C4-2B (cell line): ENCODE data around the gene NHERF1.

Source experiments
- ZFX ChIP-seq: fragments of 450-650 bp; IDR thresholded peaks from 2 replicates; pipeline ENCODE4 v1.6.1; 2017
- TF ChIP-seq, protein P1 (sequence below): fragments of 450-650 bp; conservative IDR thresholded peaks from 2 replicates; pipeline ENCODE4 v1.5.1; 2017; ENCODE audit warnings: mild to moderate bottlenecking

DNA sequence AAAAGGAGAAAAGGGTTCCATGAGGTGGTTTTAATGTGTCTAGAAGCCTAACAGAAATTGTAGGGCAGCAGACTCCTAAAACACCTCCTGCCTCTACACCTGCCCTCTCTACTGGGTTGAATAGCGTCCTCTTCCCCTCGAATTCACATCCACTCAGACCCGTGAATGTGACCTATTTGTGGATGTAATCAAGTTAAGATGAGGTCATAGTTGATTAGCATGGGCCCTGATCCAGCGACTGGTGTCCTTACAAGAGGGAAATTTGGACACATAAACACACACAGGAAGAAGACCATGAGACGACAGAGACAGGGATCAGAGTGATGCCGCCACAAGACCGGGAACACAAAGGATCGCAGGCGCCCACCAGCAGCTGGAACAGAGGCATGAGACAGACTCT lies 49.2 kb upstream of the NHERF1 start:
- TF ChIP-seq, protein P1, sequence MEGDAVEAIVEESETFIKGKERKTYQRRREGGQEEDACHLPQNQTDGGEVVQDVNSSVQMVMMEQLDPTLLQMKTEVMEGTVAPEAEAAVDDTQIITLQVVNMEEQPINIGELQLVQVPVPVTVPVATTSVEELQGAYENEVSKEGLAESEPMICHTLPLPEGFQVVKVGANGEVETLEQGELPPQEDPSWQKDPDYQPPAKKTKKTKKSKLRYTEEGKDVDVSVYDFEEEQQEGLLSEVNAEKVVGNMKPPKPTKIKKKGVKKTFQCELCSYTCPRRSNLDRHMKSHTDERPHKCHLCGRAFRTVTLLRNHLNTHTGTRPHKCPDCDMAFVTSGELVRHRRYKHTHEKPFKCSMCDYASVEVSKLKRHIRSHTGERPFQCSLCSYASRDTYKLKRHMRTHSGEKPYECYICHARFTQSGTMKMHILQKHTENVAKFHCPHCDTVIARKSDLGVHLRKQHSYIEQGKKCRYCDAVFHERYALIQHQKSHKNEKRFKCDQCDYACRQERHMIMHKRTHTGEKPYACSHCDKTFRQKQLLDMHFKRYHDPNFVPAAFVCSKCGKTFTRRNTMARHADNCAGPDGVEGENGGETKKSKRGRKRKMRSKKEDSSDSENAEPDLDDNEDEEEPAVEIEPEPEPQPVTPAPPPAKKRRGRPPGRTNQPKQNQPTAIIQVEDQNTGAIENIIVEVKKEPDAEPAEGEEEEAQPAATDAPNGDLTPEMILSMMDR: no peak
- no peak for TF ChIP-seq ZFX
